Panc1 (cell line): ENCODE data around the gene SDS. TPM values are rescaled to one million over a fixed set of nuclear protein-coding genes. Genes with fewer than 3 reads are reported as not detected.

Experiments
- ATAC-seq: fragments of 200-7000 bp; cut with Tn5 transposase; 2 replicates; pipeline ENCODE4 v1.9.1; 2020; ENCODE audit warnings: mild to moderate bottlenecking, moderate library complexity
- BruUV-seq: library from RNA; stranded (reverse); fragments of 400-500 nt; replicated peaks from 2 replicates; lab custom pipeline; 2021; lab: Mats Ljungman, UMichigan
- CTCF ChIA-PET: fragments of 300-600 bp; sonication (Branson Sonifier 250); formaldehyde crosslinking; loops from one replicate; lab custom pipeline; 2022; ENCODE audit warnings: antibody characterized with exemption; lab: Charles Lee
- POLR2A ChIA-PET: fragments of 300-600 bp; sonication (Branson Sonifier 250); formaldehyde crosslinking; loops from one replicate; lab custom pipeline; 2022; ENCODE audit warnings: antibody characterized with exemption; lab: Charles Lee
- DNase-seq: peaks from one replicate; pipeline ENCODE4 v3.0.0-alpha.2; 2010; ENCODE audit warnings: low read depth, low spot score
- H3K27ac ChIP-seq: 2 replicates; pipeline ENCODE4 v1.5.1; 2011; ENCODE audit warnings: mild to moderate bottlenecking, low read length, inconsistent platforms
- H3K27me3 ChIP-seq: fragments of 200-500 bp; sonication (Bioruptor generic); 2 replicates; pipeline ENCODE4 v1.6.0; 2014; ENCODE audit warnings: low read length, inconsistent platforms; ENCODE audit not compliant: control insufficient read depth, insufficient read depth
- H3K36me3 ChIP-seq: fragments of 200-500 bp; sonication (Bioruptor generic); 2 replicates; pipeline ENCODE4 v1.5.1; 2014; ENCODE audit warnings: inconsistent platforms, mild to moderate bottlenecking, low read length, moderate library complexity; ENCODE audit not compliant: control insufficient read depth, insufficient read depth
- H3K4me1 ChIP-seq: 2 replicates; pipeline ENCODE4 v1.5.1; 2011; ENCODE audit warnings: inconsistent platforms, mild to moderate bottlenecking, low read length, moderate library complexity; ENCODE audit not compliant: control insufficient read depth, insufficient read depth
- H3K4me3 ChIP-seq, 2 experiments: 2 replicates each; pipeline ENCODE4 v1.5.1; 2011 to 2012; ENCODE audit warnings: low read depth in 2 of 2, low read length in 2 of 2, mild to moderate bottlenecking in 2 of 2, inconsistent platforms in 1 of 2, moderate library complexity in 1 of 2
- H3K9me3 ChIP-seq: fragments of 200-500 bp; sonication (Bioruptor generic); 2 replicates; pipeline ENCODE4 v1.5.1; 2014; ENCODE audit warnings: low read depth, mild to moderate bottlenecking, inconsistent platforms, low read length, moderate library complexity; ENCODE audit not compliant: control insufficient read depth, insufficient read depth
- POLR2AphosphoS5 ChIP-seq: IDR thresholded peaks from 2 replicates; pipeline ENCODE4 v1.6.1; 2012; ENCODE audit warnings: mild to moderate bottlenecking, low read depth, low read length, moderate library complexity
- SIN3A ChIP-seq: IDR thresholded peaks from 2 replicates; pipeline ENCODE4 v1.6.1; 2012; ENCODE audit warnings: low read depth, mild to moderate bottlenecking, low read length, moderate library complexity, borderline replicate concordance; ENCODE audit not compliant: insufficient read depth
- TCF7L2 ChIP-seq: IDR thresholded peaks from 2 replicates; pipeline ENCODE4 v1.6.1; 2011; ENCODE audit warnings: mild to moderate bottlenecking, low read depth, low read length, inconsistent platforms
- in situ Hi-C: cut with HindIII; loops from 2 replicates; pipeline ENCODE4 v1.10.0; 2016; ENCODE audit warnings: low sequenced_read_pairs, low pct_unique_long_range_greater_than_20kb
- intact Hi-C: fragments of 100-400 bp; cut with micrococcal nuclease; formaldehyde crosslinking; loops from one replicate; pipeline ENCODE4 v1.10.0; 2022; ENCODE audit not compliant: unreplicated experiment
- total RNA-seq: library from RNA; stranded (reverse); gene quantifications from one replicate; pipeline ENCODE4 v1.2.1, GENCODE V29; 2021; ENCODE audit not compliant: unreplicated experiment
- TF ChIP-seq, protein P1 (sequence below), 2 experiments: IDR thresholded peaks; 2 replicates each; pipeline ENCODE4 v1.6.1; 2011 to 2012; ENCODE audit warnings: low read depth in 2 of 2, control low read depth in 1 of 2, low read length in 1 of 2, mild to moderate bottlenecking in 1 of 2, moderate library complexity in 1 of 2; ENCODE audit not compliant: insufficient read depth in 1 of 2
- TF ChIP-seq, protein P2 (sequence below): fragments of 450-650 bp; IDR thresholded peaks from 2 replicates; pipeline ENCODE4 v1.5.1; 2017; ENCODE audit warnings: mild to moderate bottlenecking

Gene SDS
- total RNA-seq, 1 experiment from 2014 or later, result 0.15 TPM

GRCh38 chr12:113414519-113415038 lies 10.9 kb upstream of the SDS start:
- no peak overlapping the region for H3K4me3 ChIP-seq
- no peaks in the 10 kb centered on the region for H3K4me1 ChIP-seq
- ChIA-PET POLR2A (no interaction called here), CTCF (no interaction called here)
- TF ChIP-seq, protein P1, sequence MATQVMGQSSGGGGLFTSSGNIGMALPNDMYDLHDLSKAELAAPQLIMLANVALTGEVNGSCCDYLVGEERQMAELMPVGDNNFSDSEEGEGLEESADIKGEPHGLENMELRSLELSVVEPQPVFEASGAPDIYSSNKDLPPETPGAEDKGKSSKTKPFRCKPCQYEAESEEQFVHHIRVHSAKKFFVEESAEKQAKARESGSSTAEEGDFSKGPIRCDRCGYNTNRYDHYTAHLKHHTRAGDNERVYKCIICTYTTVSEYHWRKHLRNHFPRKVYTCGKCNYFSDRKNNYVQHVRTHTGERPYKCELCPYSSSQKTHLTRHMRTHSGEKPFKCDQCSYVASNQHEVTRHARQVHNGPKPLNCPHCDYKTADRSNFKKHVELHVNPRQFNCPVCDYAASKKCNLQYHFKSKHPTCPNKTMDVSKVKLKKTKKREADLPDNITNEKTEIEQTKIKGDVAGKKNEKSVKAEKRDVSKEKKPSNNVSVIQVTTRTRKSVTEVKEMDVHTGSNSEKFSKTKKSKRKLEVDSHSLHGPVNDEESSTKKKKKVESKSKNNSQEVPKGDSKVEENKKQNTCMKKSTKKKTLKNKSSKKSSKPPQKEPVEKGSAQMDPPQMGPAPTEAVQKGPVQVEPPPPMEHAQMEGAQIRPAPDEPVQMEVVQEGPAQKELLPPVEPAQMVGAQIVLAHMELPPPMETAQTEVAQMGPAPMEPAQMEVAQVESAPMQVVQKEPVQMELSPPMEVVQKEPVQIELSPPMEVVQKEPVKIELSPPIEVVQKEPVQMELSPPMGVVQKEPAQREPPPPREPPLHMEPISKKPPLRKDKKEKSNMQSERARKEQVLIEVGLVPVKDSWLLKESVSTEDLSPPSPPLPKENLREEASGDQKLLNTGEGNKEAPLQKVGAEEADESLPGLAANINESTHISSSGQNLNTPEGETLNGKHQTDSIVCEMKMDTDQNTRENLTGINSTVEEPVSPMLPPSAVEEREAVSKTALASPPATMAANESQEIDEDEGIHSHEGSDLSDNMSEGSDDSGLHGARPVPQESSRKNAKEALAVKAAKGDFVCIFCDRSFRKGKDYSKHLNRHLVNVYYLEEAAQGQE (IDR thresholded peaks at IDR 0.05; ENCODE audit: insufficient read depth in 1 of 2, low read depth in 2 of 2, low read length in 1 of 2), result no peak
- TF ChIP-seq, protein P2, sequence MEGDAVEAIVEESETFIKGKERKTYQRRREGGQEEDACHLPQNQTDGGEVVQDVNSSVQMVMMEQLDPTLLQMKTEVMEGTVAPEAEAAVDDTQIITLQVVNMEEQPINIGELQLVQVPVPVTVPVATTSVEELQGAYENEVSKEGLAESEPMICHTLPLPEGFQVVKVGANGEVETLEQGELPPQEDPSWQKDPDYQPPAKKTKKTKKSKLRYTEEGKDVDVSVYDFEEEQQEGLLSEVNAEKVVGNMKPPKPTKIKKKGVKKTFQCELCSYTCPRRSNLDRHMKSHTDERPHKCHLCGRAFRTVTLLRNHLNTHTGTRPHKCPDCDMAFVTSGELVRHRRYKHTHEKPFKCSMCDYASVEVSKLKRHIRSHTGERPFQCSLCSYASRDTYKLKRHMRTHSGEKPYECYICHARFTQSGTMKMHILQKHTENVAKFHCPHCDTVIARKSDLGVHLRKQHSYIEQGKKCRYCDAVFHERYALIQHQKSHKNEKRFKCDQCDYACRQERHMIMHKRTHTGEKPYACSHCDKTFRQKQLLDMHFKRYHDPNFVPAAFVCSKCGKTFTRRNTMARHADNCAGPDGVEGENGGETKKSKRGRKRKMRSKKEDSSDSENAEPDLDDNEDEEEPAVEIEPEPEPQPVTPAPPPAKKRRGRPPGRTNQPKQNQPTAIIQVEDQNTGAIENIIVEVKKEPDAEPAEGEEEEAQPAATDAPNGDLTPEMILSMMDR, result no peak
- TF ChIP-seq SIN3A (no peak), TCF7L2 (no peak), POLR2AphosphoS5 (no peak)
- no peaks in the 10 kb centered on the region for H3K36me3 ChIP-seq
- no peaks in the 10 kb centered on the region for H3K9me3 ChIP-seq
- H3K27me3 ChIP-seq, result no peaks in the 10 kb centered on the region
- intact Hi-C loops (no loop called here), in situ Hi-C loops (no loop called here)
- H3K27ac ChIP-seq, result no peak overlapping the region
- DNase-seq, result no peak
- BruUV-seq, result no TSS peak
- no peak for ATAC-seq

DNA sequence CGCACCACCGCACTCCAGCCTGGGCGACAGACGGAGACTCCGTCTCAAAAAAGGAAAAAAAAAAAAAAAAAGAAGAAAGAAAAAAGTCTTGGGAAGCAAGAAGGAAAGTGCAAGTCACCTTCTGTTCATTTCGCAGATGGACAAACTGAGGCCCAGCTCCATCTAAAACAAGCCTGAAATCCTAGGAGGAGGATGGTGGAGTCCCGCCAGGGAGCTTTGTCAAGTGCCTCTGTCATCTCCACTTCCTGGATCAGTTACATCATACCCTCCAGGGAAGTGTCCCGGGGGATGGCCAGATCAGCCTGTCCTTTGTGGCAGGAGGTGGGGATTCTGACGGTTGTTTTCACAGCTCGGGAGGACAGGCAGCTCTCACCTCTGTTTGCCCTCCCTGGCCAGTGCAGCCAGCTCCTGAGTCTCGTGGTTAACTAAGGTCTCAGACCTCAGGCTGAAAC lies 9.8 kb upstream of the SDS start:
- Histone ChIP-seq H3K9me3 (no peaks in the 10 kb centered on the region), H3K4me3 (no peak overlapping the region), H3K27ac (no peak overlapping the region), H3K27me3 (no peaks in the 10 kb centered on the region), H3K36me3 (no peaks in the 10 kb centered on the region), H3K4me1 (no peaks in the 10 kb centered on the region)
- ChIA-PET POLR2A (no interaction called here), CTCF (interaction anchor here (0.7 kb wide), 1 partner anchor 12 kb away, joined by 9 read pairs; no protein-coding TSS in a partner anchor)
- no peak for ATAC-seq
- in situ Hi-C loops, result no loop called here
- intact Hi-C loops, result no loop called here
- BruUV-seq, result no TSS peak
- no peak for DNase-seq
- TF ChIP-seq POLR2AphosphoS5 (no peak), SIN3A (no peak), TCF7L2 (no peak)
- TF ChIP-seq, protein P2, result no peak
- TF ChIP-seq, protein P1 (IDR thresholded peaks at IDR 0.05; ENCODE audit: insufficient read depth in 1 of 2, low read depth in 2 of 2, low read length in 1 of 2), result no peak
